Mucosa of rectum (tissue), 2 donors: ENCODE measurements around the gene PRPF6.

Source experiments
- H3K27ac ChIP-seq, 2 donors: one replicate each; pipeline ENCODE4 v1.7.0; 2013; ENCODE audit warnings: inconsistent platforms in 2 of 2, low read depth in 2 of 2, low read length in 2 of 2
- H3K27me3 ChIP-seq, 2 donors: one replicate each; pipeline ENCODE4 v1.7.0; 2013; ENCODE audit warnings: low read length in 2 of 2; ENCODE audit not compliant: control insufficient read depth in 2 of 2, insufficient read depth in 2 of 2
- H3K36me3 ChIP-seq, 2 donors: one replicate each; pipeline ENCODE4 v1.7.0; 2013; ENCODE audit warnings: low read length in 2 of 2; ENCODE audit not compliant: control insufficient read depth in 2 of 2, insufficient read depth in 2 of 2
- H3K4me1 ChIP-seq, 2 donors: one replicate each; pipeline ENCODE4 v1.7.0; 2013; ENCODE audit warnings: low read length in 2 of 2, mild to moderate bottlenecking in 1 of 2; ENCODE audit not compliant: control insufficient read depth in 2 of 2, insufficient read depth in 2 of 2
- H3K4me3 ChIP-seq, 2 donors: one replicate each; pipeline ENCODE4 v1.7.0; 2013; ENCODE audit warnings: low read length in 2 of 2
- H3K9ac ChIP-seq, 2 donors: one replicate each; pipeline ENCODE4 v1.7.0; 2013; ENCODE audit warnings: low read length in 2 of 2, low read depth in 1 of 2, mild to moderate bottlenecking in 1 of 2
- H3K9me3 ChIP-seq, 2 donors: one replicate each; pipeline ENCODE4 v1.7.0; 2013; ENCODE audit warnings: low read length in 2 of 2; ENCODE audit not compliant: control insufficient read depth in 2 of 2
- donor health status: healthy.
- donor health status: Normal muscosa, but diverticular disease.

The PRPF6 gene

DNA sequence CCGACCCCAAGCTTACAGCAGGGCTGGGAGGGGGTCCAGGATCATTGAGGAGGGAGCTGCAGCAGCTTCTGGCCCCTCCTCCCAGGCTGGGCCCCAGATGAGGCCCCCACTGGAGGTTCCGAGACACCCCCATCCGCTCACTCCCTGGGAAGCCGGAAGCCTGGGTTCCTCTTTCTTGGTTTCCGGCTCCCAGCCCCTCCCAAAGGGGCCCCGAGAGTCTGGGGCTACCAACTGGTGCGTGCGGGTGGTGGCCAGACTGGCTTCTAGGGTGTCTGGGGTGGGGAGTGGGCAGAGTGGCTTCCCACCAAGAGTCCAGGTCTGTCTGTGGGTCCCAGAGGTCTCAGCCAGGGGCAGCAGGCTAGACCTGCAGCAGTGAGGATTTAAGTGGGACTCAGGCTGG, 96.2 kb downstream of the PRPF6 start:
- H3K4me3 ChIP-seq, result peak overlapping the region in 1 of 2 donors; percentile 70
- H3K36me3 ChIP-seq, result peaks cover 5 to 6% of the 10 kb centered on the region in 2 donors
- peak overlapping the region; percentile 34 to 79 for H3K27ac ChIP-seq
- H3K4me1 ChIP-seq, result peaks cover 14 to 15% of the 10 kb centered on the region in 2 donors
- H3K9me3 ChIP-seq, result no peaks in the 10 kb centered on the region
- H3K27me3 ChIP-seq, result peaks cover 3 to 5% of the 10 kb centered on the region in 2 donors
- H3K9ac ChIP-seq, result peak overlapping the region in 1 of 2 donors; percentile 14

DNA sequence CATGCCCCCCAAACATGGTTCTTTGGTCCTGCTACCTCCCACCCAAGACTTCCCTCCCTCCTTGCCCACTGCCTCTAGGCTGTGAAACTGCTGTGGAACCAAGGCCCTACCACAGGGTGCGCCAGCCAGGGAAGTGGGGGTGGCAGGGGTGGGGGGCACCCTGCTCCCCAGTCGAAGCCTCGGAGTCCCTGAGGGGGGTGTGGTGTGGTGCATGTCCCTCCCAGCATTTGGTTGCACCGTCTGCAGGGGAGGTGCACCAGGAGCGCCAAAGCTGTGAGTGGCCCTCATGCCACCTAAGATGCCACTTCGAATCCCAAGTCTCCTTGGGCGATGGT, 96.6 kb downstream of the PRPF6 start:
- Histone ChIP-seq H3K27ac (peak overlapping the region in 1 of 2 donors; percentile 79), H3K4me1 (peaks cover 14 to 15% of the 10 kb centered on the region in 2 donors), H3K9ac (no peak overlapping the region), H3K36me3 (peaks cover 5 to 6% of the 10 kb centered on the region in 2 donors), H3K9me3 (no peaks in the 10 kb centered on the region), H3K4me3 (peak overlapping the region in 1 of 2 donors; percentile 70), H3K27me3 (peaks cover 5 to 6% of the 10 kb centered on the region in 2 donors)

DNA sequence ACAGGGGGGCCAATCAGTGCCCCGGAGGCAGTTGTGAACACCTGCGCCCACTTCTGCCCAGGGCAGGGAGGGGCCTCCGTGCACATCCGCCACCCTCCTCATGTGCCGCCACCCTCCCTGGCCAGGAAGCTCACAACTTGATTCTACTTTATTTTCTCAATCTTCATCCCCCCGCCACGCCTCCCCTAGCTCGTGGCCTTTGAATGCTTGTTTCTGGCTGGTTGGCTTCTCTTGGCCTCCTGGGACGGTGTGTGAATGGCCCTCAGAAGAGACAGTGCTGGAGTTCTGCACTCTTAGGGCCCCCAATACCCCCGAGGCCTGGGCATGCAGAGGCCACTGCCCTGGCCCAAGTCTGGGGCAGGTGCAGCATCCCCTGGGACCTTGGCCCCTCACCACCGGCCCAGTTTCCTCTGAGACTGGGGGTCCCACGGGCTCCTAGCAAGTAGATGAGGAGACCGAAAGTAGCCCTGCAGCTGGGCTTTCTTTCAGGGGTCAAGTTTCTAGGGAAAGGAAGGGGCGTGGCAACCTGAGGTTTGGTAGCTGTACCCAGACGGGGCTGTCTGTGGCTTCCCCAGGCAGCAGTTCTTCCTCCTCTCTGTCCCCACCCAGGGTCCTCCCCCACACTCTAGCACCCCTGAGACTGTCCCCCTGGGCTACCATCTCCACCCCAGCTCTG, 97.1 kb downstream of the PRPF6 start:
- H3K27ac ChIP-seq, result peak overlapping the region in 1 of 2 donors; percentile 79
- peaks cover 14 to 17% of the 10 kb centered on the region in 2 donors for H3K4me1 ChIP-seq
- H3K9ac ChIP-seq, result peak overlapping the region; percentile 16 to 26
- peaks cover 7 to 9% of the 10 kb centered on the region in 2 donors for H3K27me3 ChIP-seq
- H3K36me3 ChIP-seq, result peaks cover 5 to 6% of the 10 kb centered on the region in 2 donors
- H3K9me3 ChIP-seq, result no peaks in the 10 kb centered on the region
- H3K4me3 ChIP-seq, result peak overlapping the region; percentile 64 to 70

DNA sequence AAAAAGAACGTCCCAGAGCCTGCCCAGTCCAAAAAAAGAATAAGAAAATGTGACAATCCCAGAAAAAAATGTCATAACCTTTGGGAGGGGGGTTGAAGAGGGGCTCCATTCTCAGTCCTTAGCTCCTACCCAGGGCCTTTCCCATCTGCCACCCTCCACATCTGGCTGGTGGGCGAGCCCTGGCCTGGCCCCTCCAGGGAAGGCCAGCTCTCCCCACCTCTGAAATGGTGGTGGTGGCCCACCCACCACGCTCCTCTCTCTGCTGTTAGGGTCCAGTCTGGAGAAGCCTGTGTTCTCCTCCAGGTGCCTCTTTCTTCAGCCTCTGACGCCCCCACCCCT, 98.0 kb downstream of the PRPF6 start:
- Histone ChIP-seq H3K27me3 (peaks cover 8 to 12% of the 10 kb centered on the region in 2 donors), H3K4me1 (peaks cover 19 to 20% of the 10 kb centered on the region in 2 donors), H3K9ac (peak overlapping the region; percentile 6 to 56), H3K36me3 (peaks cover 2 to 3% of the 10 kb centered on the region in 2 donors), H3K4me3 (peak overlapping the region; percentile 64 to 70), H3K27ac (peak overlapping the region; percentile 16 to 79), H3K9me3 (no peaks in the 10 kb centered on the region)

DNA sequence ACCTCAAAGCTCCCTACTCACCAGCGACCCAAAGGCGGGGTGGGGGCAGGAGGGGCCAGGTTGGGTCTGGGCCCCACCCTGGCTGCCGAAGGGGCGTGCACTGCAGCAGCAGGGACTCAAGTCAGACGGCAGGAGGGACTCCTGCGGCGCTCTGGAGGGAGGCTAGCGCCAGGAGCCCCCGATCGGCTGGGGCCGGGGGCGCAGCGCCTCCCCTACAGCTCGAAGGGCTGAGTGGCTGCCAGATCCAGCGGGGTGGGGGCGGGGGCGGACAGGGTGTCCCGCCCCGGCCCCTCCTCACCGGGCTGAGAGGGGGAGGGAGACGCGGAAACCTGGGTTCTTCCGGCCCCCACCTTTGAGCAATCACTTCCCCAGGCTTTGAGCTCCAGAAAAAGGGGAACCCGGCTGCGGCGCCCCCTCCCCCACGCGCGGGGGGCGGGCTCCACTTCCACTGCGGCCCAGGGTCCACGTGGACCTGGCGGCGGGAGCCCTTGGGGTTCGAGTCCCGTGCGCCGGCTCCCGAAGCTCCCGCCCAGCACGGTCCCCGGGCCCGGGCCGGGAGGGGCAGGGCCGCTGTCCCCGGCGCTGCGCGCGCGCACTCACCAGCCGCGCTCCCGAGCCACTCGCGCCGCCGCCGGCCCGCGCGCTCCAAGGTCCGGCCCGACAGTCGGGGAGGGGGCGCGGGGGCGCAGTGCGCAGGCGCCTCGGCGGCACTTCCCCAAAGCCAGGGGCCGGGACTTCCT, 98.5 kb downstream of the PRPF6 start, which contains the start of gene RGS19:
RGS19 (minus strand) TSS at position 246 of the 740 bp plus-strand sequence. CDS start 2,632 bp downstream, outside the sequence.
- H3K27ac ChIP-seq, result peak within 1 kb of the TSS; percentile 63 to 79
- H3K9me3 ChIP-seq, result no peaks in the 10 kb centered on the region
- H3K9ac ChIP-seq, result peak within 1 kb of the TSS; percentile 56 to 59
- no peaks in the 10 kb centered on the region for H3K36me3 ChIP-seq
- H3K4me3 ChIP-seq, result peak within 1 kb of the TSS; percentile 64 to 70
- H3K4me1 ChIP-seq, result peaks cover 20 to 21% of the 10 kb centered on the region in 2 donors
- H3K27me3 ChIP-seq, result peaks cover 13 to 15% of the 10 kb centered on the region in 2 donors

DNA sequence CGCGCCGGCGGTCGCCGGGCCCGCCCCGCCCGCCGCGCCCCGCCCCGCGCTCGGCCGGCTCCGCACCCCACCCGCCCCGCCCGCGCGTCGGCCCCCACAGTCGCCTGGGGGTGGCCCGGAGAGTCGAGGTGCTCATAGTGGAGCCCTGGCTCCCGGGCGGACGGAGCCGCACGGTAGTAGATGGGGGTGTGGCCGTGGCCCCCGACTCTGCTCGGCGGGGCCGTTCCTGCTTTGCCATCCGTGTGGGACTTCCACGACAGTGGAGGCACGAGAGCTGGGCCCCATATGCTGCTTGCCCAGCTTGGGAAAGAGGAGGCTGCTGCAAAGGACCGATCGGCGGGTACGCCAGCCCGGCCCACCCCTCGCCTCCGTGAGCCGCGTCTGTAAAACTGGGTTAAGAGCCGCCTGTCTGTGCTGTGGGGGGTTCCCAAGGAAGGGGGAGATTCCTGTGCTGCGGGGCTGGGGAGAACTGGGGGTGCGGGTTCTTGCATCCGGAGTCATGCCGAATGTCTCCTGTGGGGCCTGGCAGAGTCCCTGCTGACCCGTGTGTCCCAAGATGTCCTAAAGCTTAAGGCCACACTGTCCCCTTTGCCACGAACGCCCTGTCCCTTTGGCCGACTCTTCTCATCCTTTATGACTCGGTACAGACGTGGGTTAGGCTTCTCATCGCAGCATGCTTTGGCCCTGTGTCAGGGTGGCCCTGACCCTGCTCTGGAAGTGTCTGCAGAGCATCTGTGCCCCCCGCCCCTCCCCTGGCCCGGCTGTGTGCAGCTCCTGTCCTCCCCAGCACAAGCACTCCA, 99.3 kb downstream of the PRPF6 start, which contains the start of gene OPRL1:
OPRL1 (plus strand) TSS at position 70 of the 800 bp plus-strand sequence. CDS start 12,639 bp downstream, outside the sequence.
- peak within 1 kb of the TSS; percentile 56 to 59 for H3K9ac ChIP-seq
- H3K27ac ChIP-seq, result peak within 1 kb of the TSS; percentile 63 to 79
- no peaks in the 10 kb centered on the region for H3K36me3 ChIP-seq
- peaks cover 20 to 21% of the 10 kb centered on the region in 2 donors for H3K4me1 ChIP-seq
- H3K4me3 ChIP-seq, result peak within 1 kb of the TSS; percentile 64 to 70
- no peaks in the 10 kb centered on the region for H3K9me3 ChIP-seq
- peaks cover 15 to 23% of the 10 kb centered on the region in 2 donors for H3K27me3 ChIP-seq

DNA sequence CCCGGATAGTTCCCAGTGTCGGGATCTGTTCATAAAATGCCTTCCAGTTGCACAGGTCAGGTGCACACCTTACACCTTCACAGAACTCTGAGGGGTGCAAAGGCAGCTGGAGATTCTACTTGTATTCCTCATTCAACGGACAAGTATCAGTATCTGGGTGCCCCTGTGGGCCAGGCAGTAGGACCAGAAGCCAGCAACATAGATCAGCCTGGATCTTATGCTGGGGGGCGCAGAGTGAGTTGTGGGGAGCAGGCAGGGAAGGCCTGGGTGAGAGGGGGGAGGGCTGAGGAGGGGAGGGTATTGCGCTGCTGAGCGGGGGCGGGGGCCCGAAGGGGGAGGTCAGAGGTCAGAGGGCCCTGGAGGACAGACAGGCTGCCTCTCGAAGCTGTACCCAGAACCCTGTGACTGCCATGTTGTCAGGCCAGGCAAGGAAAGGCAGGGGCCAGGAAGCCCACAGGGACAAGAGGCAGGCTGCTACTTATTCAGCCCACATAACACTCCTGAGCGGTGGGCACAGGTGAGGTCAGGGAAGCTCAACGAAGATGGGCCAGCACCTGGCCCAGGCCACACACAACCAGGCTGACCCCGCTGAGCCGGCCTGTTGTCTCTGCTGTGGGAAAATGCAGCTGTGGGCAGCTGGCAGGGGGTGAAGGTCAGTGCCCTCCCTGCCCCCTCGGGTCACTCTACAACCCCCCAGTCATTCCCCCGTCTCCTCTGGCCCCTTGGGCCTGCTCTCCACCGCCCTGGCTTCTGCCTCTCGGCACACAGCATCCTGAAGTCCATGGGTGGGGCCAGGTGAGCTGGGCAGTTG, 100.1 kb downstream of the PRPF6 start:
- Histone ChIP-seq H3K36me3 (no peaks in the 10 kb centered on the region), H3K9me3 (no peaks in the 10 kb centered on the region), H3K9ac (no peak overlapping the region), H3K27ac (peak overlapping the region in 1 of 2 donors; percentile 71), H3K27me3 (peaks cover 18 to 29% of the 10 kb centered on the region in 2 donors), H3K4me3 (peak overlapping the region in 1 of 2 donors; percentile 54), H3K4me1 (peaks cover 20 to 21% of the 10 kb centered on the region in 2 donors)

DNA sequence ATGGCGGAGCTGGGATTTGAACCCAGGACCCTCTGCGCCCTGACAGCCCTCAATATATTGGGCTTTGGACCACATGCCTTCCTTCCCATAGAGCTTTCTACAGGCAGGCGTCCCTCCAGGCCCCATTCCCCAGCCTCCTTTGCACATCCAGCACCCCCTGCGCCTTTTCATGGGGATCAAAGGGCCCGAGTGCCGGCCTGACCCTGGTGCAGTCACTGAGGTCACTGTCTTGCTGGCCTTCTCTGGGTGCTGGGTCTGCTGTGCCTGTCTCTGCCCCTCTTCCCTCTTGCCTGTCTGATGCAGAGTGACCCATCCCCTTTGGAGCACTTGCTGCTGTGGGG, 100.7 kb downstream of the PRPF6 start:
- H3K36me3 ChIP-seq, result no peaks in the 10 kb centered on the region
- H3K9me3 ChIP-seq, result no peaks in the 10 kb centered on the region
- H3K4me3 ChIP-seq, result no peak overlapping the region
- peaks cover 20 to 30% of the 10 kb centered on the region in 2 donors for H3K27me3 ChIP-seq
- H3K9ac ChIP-seq, result no peak overlapping the region
- H3K27ac ChIP-seq, result no peak overlapping the region
- peaks cover 20 to 21% of the 10 kb centered on the region in 2 donors for H3K4me1 ChIP-seq

DNA sequence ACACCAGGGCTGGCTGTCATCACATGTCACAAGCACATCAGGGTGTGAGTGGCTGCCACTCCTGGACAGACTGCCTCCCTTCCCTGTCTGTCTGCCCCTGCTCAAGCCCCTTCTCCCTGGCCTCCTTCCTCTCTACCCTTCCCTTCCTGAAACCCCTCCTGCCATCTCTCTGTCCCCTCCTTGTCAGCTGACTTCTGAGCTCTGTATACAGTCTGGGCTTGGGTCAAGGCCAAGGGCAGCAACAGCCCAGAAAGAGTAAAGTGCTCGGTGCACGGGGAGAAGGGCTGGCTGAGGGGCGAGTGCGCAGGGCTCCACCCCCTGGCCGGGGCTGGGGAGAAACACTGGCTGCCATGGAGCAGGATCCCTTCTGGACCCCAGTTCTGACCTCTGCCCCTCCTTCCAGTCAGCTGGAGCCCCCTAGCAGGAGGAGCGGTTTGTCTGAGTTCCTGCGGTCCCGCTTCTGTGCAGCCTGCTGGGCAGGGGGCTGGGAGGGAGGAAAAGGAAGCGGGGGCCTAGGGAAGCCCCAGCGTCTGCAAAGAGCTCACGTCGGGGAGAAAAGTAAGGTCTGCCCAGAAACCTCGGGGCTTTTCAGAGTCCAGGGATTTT, 101.3 kb downstream of the PRPF6 start:
- H3K4me1 ChIP-seq, result peaks cover 20% of the 10 kb centered on the region in 2 donors
- no peaks in the 10 kb centered on the region for H3K36me3 ChIP-seq
- H3K9me3 ChIP-seq, result no peaks in the 10 kb centered on the region
- peaks cover 22 to 30% of the 10 kb centered on the region in 2 donors for H3K27me3 ChIP-seq
- no peak overlapping the region for H3K27ac ChIP-seq
- no peak overlapping the region for H3K9ac ChIP-seq
- H3K4me3 ChIP-seq, result no peak overlapping the region
